GM23338 (cell line): ENCODE results near the gene JAZF1. TPM values are rescaled to one million over a fixed set of nuclear protein-coding genes. Genes with fewer than 3 reads are reported as not detected.

Experiments
- ATAC-seq: fragments of 200-7000 bp; cut with Tn5 transposase; 3 replicates; pipeline ENCODE4 v1.9.1; 2020
- DNase-seq: peaks from one replicate; pipeline ENCODE4 v3.0.0-alpha.2; 2015; ENCODE audit warnings: low spot score
- H2AFZ ChIP-seq: fragments of 200-600 bp; sonication (generic); 2 replicates; pipeline ENCODE4 v1.8.0; 2016; ENCODE audit warnings: antibody characterized with exemption, mild to moderate bottlenecking, moderate library complexity
- H3F3A ChIP-seq: fragments of 200-600 bp; sonication (generic); replicated peaks from 2 replicates; pipeline ENCODE4 v1.8.0; 2017; ENCODE audit warnings: antibody characterized with exemption, mixed run types, low read depth
- H3K27ac ChIP-seq: fragments of 200-600 bp; sonication (generic); 2 replicates; pipeline ENCODE4 v1.6.1; 2016; ENCODE audit warnings: low read depth
- H3K27me3 ChIP-seq: fragments of 200-600 bp; sonication (generic); 2 replicates; pipeline ENCODE4 v1.8.0; 2016; ENCODE audit warnings: mild to moderate bottlenecking, mixed run types, moderate library complexity; ENCODE audit not compliant: insufficient read depth
- H3K36me3 ChIP-seq: fragments of 200-600 bp; sonication (generic); 2 replicates; pipeline ENCODE4 v1.8.0; 2016; ENCODE audit warnings: mild to moderate bottlenecking; ENCODE audit not compliant: insufficient read depth
- H3K4me1 ChIP-seq: fragments of 200-600 bp; sonication (generic); 2 replicates; pipeline ENCODE4 v1.8.0; 2016; ENCODE audit warnings: mild to moderate bottlenecking, moderate library complexity; ENCODE audit not compliant: insufficient read depth
- H3K4me2 ChIP-seq: fragments of 200-600 bp; sonication (generic); 2 replicates; pipeline ENCODE4 v1.7.1; 2017; ENCODE audit warnings: mixed run types
- H3K4me3 ChIP-seq: fragments of 200-600 bp; sonication (generic); 2 replicates; pipeline ENCODE4 v1.6.1; 2016; ENCODE audit warnings: mixed run types
- H3K79me2 ChIP-seq: fragments of 200-600 bp; sonication (generic); replicated peaks from 2 replicates; pipeline ENCODE4 v1.8.0; 2017; ENCODE audit warnings: mild to moderate bottlenecking; ENCODE audit not compliant: insufficient read depth
- H3K9me2 ChIP-seq: fragments of 200-600 bp; sonication (generic); 2 replicates; pipeline ENCODE4 v1.8.0; 2017; ENCODE audit not compliant: insufficient read depth
- H4K20me1 ChIP-seq: fragments of 200-600 bp; sonication (generic); replicated peaks from 2 replicates; pipeline ENCODE4 v1.8.0; 2017; ENCODE audit warnings: mild to moderate bottlenecking; ENCODE audit not compliant: insufficient read depth
- H3K27ac Mint-ChIP-seq: 2 replicates; pipeline ENCODE4 v1.8.0; 2020; ENCODE audit warnings: inconsistent platforms, mild to moderate bottlenecking, moderate library complexity, mixed read lengths
- H3K27me3 Mint-ChIP-seq: 3 replicates; pipeline ENCODE4 v1.8.0; 2022; ENCODE audit warnings: low read depth, mild to moderate bottlenecking, moderate library complexity, mixed read lengths, inconsistent platforms; ENCODE audit not compliant: insufficient read depth, poor library complexity
- H3K36me3 Mint-ChIP-seq: 3 replicates; pipeline ENCODE4 v1.8.0; 2021; ENCODE audit warnings: low read depth, mild to moderate bottlenecking, inconsistent platforms, moderate library complexity, mixed read lengths
- H3K4me1 Mint-ChIP-seq: 3 replicates; pipeline ENCODE4 v1.8.0; 2020; ENCODE audit warnings: mild to moderate bottlenecking, inconsistent platforms, mixed read lengths
- H3K4me3 Mint-ChIP-seq: 3 replicates; pipeline ENCODE4 v1.8.0; 2021; ENCODE audit warnings: moderate library complexity, mild to moderate bottlenecking, inconsistent platforms, mixed read lengths
- H3K9me3 Mint-ChIP-seq: 3 replicates; pipeline ENCODE4 v1.8.0; 2020; ENCODE audit warnings: moderate library complexity, mild to moderate bottlenecking, inconsistent platforms, mixed read lengths
- CTCF ChIP-seq, 2 experiments: fragments of 200-600 bp in 1 of 2; sonication (generic) in 1 of 2; conservative IDR thresholded peaks; 2 replicates each; pipeline versions ENCODE4 v1.5.1 to v1.6.1; 2016 to 2017; ENCODE audit warnings: antibody characterized with exemption in 2 of 2, low read depth in 2 of 2, mild to moderate bottlenecking in 2 of 2, moderate library complexity in 1 of 2
- ETS1 ChIP-seq: IDR thresholded peaks from 2 replicates; pipeline ENCODE4 v1.6.1; 2016; ENCODE audit warnings: antibody characterized with exemption
- EZH2phosphoT487 ChIP-seq: fragments of 200-600 bp; sonication (generic); IDR thresholded peaks from one replicate; pipeline ENCODE4 v1.8.1; 2018; ENCODE audit warnings: antibody characterized with exemption; ENCODE audit not compliant: unreplicated experiment
- JUNB ChIP-seq: IDR thresholded peaks from one replicate; pipeline ENCODE4 v1.6.1; 2016; ENCODE audit warnings: antibody characterized with exemption; ENCODE audit not compliant: unreplicated experiment
- NANOG ChIP-seq: IDR thresholded peaks from 2 replicates; pipeline ENCODE4 v1.6.1; 2016; ENCODE audit warnings: antibody characterized with exemption, borderline replicate concordance
- ZNF114 ChIP-seq: fragments of 250-450 bp; sonication (Bioruptor Pico); IDR thresholded peaks from 2 replicates; pipeline ENCODE4 v1.5.0; 2020; ENCODE audit warnings: mild to moderate bottlenecking, moderate library complexity
- polyA plus RNA-seq: library from polyadenylated mRNA; unstranded; fragments of >200 nt; fragmentation: Nextera tagmentation; extraction: Ambion mirVana; gene quantifications from 2 replicates; pipeline ENCODE4 v1.2.1, GENCODE V29; 2016
- total RNA-seq: library from RNA; depleted of rRNA; stranded (reverse); fragments of >200 nt; shearing (Covaris generic); gene quantifications from 2 replicates; pipeline ENCODE4 v1.2.3, GENCODE V29; 2014

JAZF1 gene
- total and polyA plus RNA-seq, 2 experiments from 2014 or later, result 12.2 to 22.2 TPM

GRCh38 chr7:28135760-28136159 lies 44.8 kb downstream of the JAZF1 start:
- Histone ChIP-seq H3K4me1 (peaks cover 12% of the 10 kb centered on the region), H3K27me3 (no peaks in the 10 kb centered on the region), H4K20me1 (no peaks in the 10 kb centered on the region; the same call in 1 of the 2 replicates), H3K36me3 (no peaks in the 10 kb centered on the region), H3K4me2 (no peak overlapping the region), H3F3A (no peaks in the 10 kb centered on the region), H3K4me3 (no peak overlapping the region), H3K9me2 (no peaks in the 10 kb centered on the region), H3K79me2 (peaks cover 52% of the 10 kb centered on the region), H3K27ac (no peak overlapping the region), H2AFZ (no peak overlapping the region)
- Mint-ChIP-seq H3K27ac (no peak overlapping the region), H3K9me3 (no peaks in the 10 kb centered on the region), H3K36me3 (no peaks in the 10 kb centered on the region), H3K4me1 (peaks cover 12% of the 10 kb centered on the region), H3K27me3 (peaks cover 3% of the 10 kb centered on the region), H3K4me3 (no peak overlapping the region)
- ATAC-seq, result no peak
- TF ChIP-seq ZNF114 (CRISPR knock-in tag) (no peak), JUNB (no peak), EZH2phosphoT487 (no peak), ETS1 (no peak), NANOG (no peak), CTCF (conservative IDR thresholded peaks at IDR 0.05; ENCODE audit: low read depth in 2 of 2) (no peak)
- no peak for DNase-seq

- Histone ChIP-seq H4K20me1 (no peaks in the 10 kb centered on the region; the same call in 1 of the 2 replicates), H3K4me2 (no peak overlapping the region), H3F3A (no peaks in the 10 kb centered on the region), H3K79me2 (peaks cover 54% of the 10 kb centered on the region), H2AFZ (no peak overlapping the region), H3K4me1 (peaks cover 12% of the 10 kb centered on the region), H3K27me3 (no peaks in the 10 kb centered on the region), H3K36me3 (no peaks in the 10 kb centered on the region), H3K9me2 (no peaks in the 10 kb centered on the region), H3K27ac (no peak overlapping the region), H3K4me3 (no peak overlapping the region)
- peaks cover 12% of the 10 kb centered on the region for H3K4me1 Mint-ChIP-seq
- H3K9me3 Mint-ChIP-seq, result no peaks in the 10 kb centered on the region
- H3K4me3 Mint-ChIP-seq, result no peak overlapping the region
- no peaks in the 10 kb centered on the region for H3K36me3 Mint-ChIP-seq
- H3K27ac Mint-ChIP-seq, result no peak overlapping the region
- no peak for TF ChIP-seq ETS1
- no peak for TF ChIP-seq JUNB
- ATAC-seq (no peak), DNase-seq (no peak)
- peaks cover 3% of the 10 kb centered on the region for H3K27me3 Mint-ChIP-seq
Measured at GRCh38 chr7:28135315-28135714, 45.3 kb downstream of the JAZF1 start.

- Mint-ChIP-seq H3K27ac (no peak overlapping the region), H3K4me3 (no peak overlapping the region), H3K27me3 (peaks cover 3% of the 10 kb centered on the region), H3K4me1 (peaks cover 14% of the 10 kb centered on the region), H3K36me3 (no peaks in the 10 kb centered on the region), H3K9me3 (no peaks in the 10 kb centered on the region)
- Histone ChIP-seq H3K79me2 (peaks cover 54% of the 10 kb centered on the region), H3F3A (no peaks in the 10 kb centered on the region), H3K4me1 (peaks cover 12% of the 10 kb centered on the region), H3K4me2 (no peak overlapping the region), H3K36me3 (no peaks in the 10 kb centered on the region), H3K4me3 (no peak overlapping the region), H4K20me1 (no peaks in the 10 kb centered on the region; the same call in 1 of the 2 replicates), H2AFZ (no peak overlapping the region), H3K27ac (no peak overlapping the region), H3K9me2 (no peaks in the 10 kb centered on the region), H3K27me3 (no peaks in the 10 kb centered on the region)
- no peak for DNase-seq
- ATAC-seq, result no peak
- TF ChIP-seq NANOG (no peak), JUNB (no peak)
Measured at GRCh38 chr7:28133872-28134271, 46.7 kb downstream of the JAZF1 start.
